ENCODE measurements around the gene CDK5RAP2. TPM values are rescaled to one million over a fixed set of nuclear protein-coding genes. Genes with fewer than 3 reads are reported as not detected.
"Not testable (repeated sequence)": the region's sequence is repeated elsewhere in the genome, so short reads cannot be mapped to it uniquely, and the experiment has no call there.

CDK5RAP2 gene
- total RNA-seq (10 to 100 TPM; 36.5 to 50.1 TPM), polyA plus RNA-seq (ENCODE audit: insufficient read length in 2 of 2) (10 to 100 TPM; 44.6 to 60.4 TPM)
- long read RNA-seq, donor 1, transcript CDK5RAP2-210 (4 exons, 549 nt) = major isoform, 6 of 16 reads
- long read RNA-seq, donor 1, partial matches to known transcripts = 6 of 16 reads
- long read RNA-seq, donor 1, other reads (novel, unspliced or antisense) = 0 of 16 reads
- long read RNA-seq, donor 2, full-length matches to known transcripts = 2 of 2 reads
- long read RNA-seq, donor 2, partial matches to known transcripts = 0 of 2 reads
- long read RNA-seq, donor 2, other reads (novel, unspliced or antisense) = 0 of 2 reads
- long read RNA-seq, donor 3, partial matches to known transcripts = 0 of 4 reads
- long read RNA-seq, donor 3, other reads (novel, unspliced or antisense) = 0 of 4 reads
- long read RNA-seq, donor 4, partial matches to known transcripts = 0 of 5 reads
- long read RNA-seq, donor 4, other reads (novel, unspliced or antisense) = 0 of 5 reads

GRCh38 chr9:120580051-120580896, at the start of gene CDK5RAP2:
Gene CDK5RAP2 (minus strand): TSS chr9:120580167. CDS start chr9:120579978, 189 bp downstream.
- peak within 1 kb of the TSS; percentile 29 for H3K27ac ChIP-seq (ENCODE audit: low read depth, low read length)
- 6% methylated on average over 31 of the region's 33 CpGs for WGBS (ENCODE audit: insufficient coverage)

GRCh38 chr9:120628925-120629497, 49.0 kb upstream of the CDK5RAP2 start:
- not testable (repeated sequence) for H3K27me3 ChIP-seq (ENCODE audit: control insufficient read depth, insufficient read depth, low read length); H3K4me3 ChIP-seq (ENCODE audit: low read depth, low read length); H3K9me3 ChIP-seq (ENCODE audit: control insufficient read depth, insufficient read depth, low read length); H3K36me3 ChIP-seq (ENCODE audit: control insufficient read depth, insufficient read depth, low read length); DNase-seq (ENCODE audit: low read depth in 4 of 6, low spot score in 6 of 6)
- Histone ChIP-seq H3K27ac (ENCODE audit: low read depth, low read length) (peak overlapping the region; percentile 67), H3K4me1 (ENCODE audit: control insufficient read depth, insufficient read depth, low read length) (peaks cover 11% of the 10 kb centered on the region)
- WGBS (ENCODE audit: insufficient coverage) = 100% methylated on average over 2 of the region's 3 CpGs

More at GRCh38 chr9:120580051-120580896, at the start of gene CDK5RAP2:
- H3K36me3 ChIP-seq (ENCODE audit: control insufficient read depth, insufficient read depth, low read length) = peaks cover 4% of the 10 kb centered on the region
- H3K4me1 ChIP-seq (ENCODE audit: control insufficient read depth, insufficient read depth, low read length) = peaks cover 20% of the 10 kb centered on the region
- H3K9me3 ChIP-seq (ENCODE audit: control insufficient read depth, insufficient read depth, low read length) = no peaks in the 10 kb centered on the region
- H3K27me3 ChIP-seq (ENCODE audit: control insufficient read depth, insufficient read depth, low read length) = no peaks in the 10 kb centered on the region
- H3K4me3 ChIP-seq (ENCODE audit: low read depth, low read length) = peak within 1 kb of the TSS; percentile 83
- peak; percentile 88 to 99 (median 94) for DNase-seq (ENCODE audit: low read depth in 4 of 6, low spot score in 6 of 6)

GRCh38 chr9:120628207-120628924, 48.4 kb upstream of the CDK5RAP2 start:
- Histone ChIP-seq H3K27ac (ENCODE audit: low read depth, low read length) (peak overlapping the region; percentile 67), H3K4me3 (ENCODE audit: low read depth, low read length) (no peak overlapping the region), H3K27me3 (ENCODE audit: control insufficient read depth, insufficient read depth, low read length) (no peaks in the 10 kb centered on the region), H3K36me3 (ENCODE audit: control insufficient read depth, insufficient read depth, low read length) (no peaks in the 10 kb centered on the region), H3K9me3 (ENCODE audit: control insufficient read depth, insufficient read depth, low read length) (peaks cover 1% of the 10 kb centered on the region), H3K4me1 (ENCODE audit: control insufficient read depth, insufficient read depth, low read length) (peaks cover 11% of the 10 kb centered on the region)
- DNase-seq (ENCODE audit: low read depth in 4 of 6, low spot score in 6 of 6) = no peak
- no CpG with 5 or more reads among the region's 4 CpGs for WGBS (ENCODE audit: insufficient coverage)

- Histone ChIP-seq H3K27me3 (ENCODE audit: control insufficient read depth, insufficient read depth, low read length) (no peaks in the 10 kb centered on the region), H3K36me3 (ENCODE audit: control insufficient read depth, insufficient read depth, low read length) (no peaks in the 10 kb centered on the region), H3K4me3 (ENCODE audit: low read depth, low read length) (no peak overlapping the region), H3K9me3 (ENCODE audit: control insufficient read depth, insufficient read depth, low read length) (no peaks in the 10 kb centered on the region), H3K27ac (ENCODE audit: low read depth, low read length) (peak overlapping the region; percentile 22), H3K4me1 (ENCODE audit: control insufficient read depth, insufficient read depth, low read length) (peaks cover 11% of the 10 kb centered on the region)
- DNase-seq (ENCODE audit: low read depth in 4 of 6, low spot score in 6 of 6) = no peak
- no CpG with 5 or more reads among the region's 2 CpGs for WGBS (ENCODE audit: insufficient coverage)
These were observed 47.1 kb upstream of the CDK5RAP2 start for GRCh38 chr9:120627073-120627472.

- Histone ChIP-seq H3K27me3 (ENCODE audit: control insufficient read depth, insufficient read depth, low read length) (no peaks in the 10 kb centered on the region), H3K4me1 (ENCODE audit: control insufficient read depth, insufficient read depth, low read length) (peaks cover 11% of the 10 kb centered on the region), H3K27ac (ENCODE audit: low read depth, low read length) (peak overlapping the region; percentile 50), H3K36me3 (ENCODE audit: control insufficient read depth, insufficient read depth, low read length) (no peaks in the 10 kb centered on the region), H3K4me3 (ENCODE audit: low read depth, low read length) (no peak overlapping the region), H3K9me3 (ENCODE audit: control insufficient read depth, insufficient read depth, low read length) (no peaks in the 10 kb centered on the region)
- DNase-seq (ENCODE audit: low read depth in 4 of 6, low spot score in 6 of 6) = no peak
- WGBS (ENCODE audit: insufficient coverage) = no CpG with 5 or more reads among the region's 1 CpG
These were observed 46.5 kb upstream of the CDK5RAP2 start for GRCh38 chr9:120626512-120626911.

GRCh38 chr9:120625222-120625621, 45.3 kb upstream of the CDK5RAP2 start:
- DNase-seq (ENCODE audit: low read depth in 4 of 6, low spot score in 6 of 6) = no peak
- no peak overlapping the region for H3K4me3 ChIP-seq (ENCODE audit: low read depth, low read length)
- peaks cover 11% of the 10 kb centered on the region for H3K4me1 ChIP-seq (ENCODE audit: control insufficient read depth, insufficient read depth, low read length)
- 84% methylated on average over 6 of the region's 6 CpGs for WGBS (ENCODE audit: insufficient coverage)
- no peaks in the 10 kb centered on the region for H3K9me3 ChIP-seq (ENCODE audit: control insufficient read depth, insufficient read depth, low read length)
- peak overlapping the region; percentile 4 for H3K27ac ChIP-seq (ENCODE audit: low read depth, low read length)
- no peaks in the 10 kb centered on the region for H3K36me3 ChIP-seq (ENCODE audit: control insufficient read depth, insufficient read depth, low read length)
- H3K27me3 ChIP-seq (ENCODE audit: control insufficient read depth, insufficient read depth, low read length) = no peaks in the 10 kb centered on the region

GRCh38 chr9:120622790-120623189, 42.8 kb upstream of the CDK5RAP2 start:
- Histone ChIP-seq H3K27me3 (ENCODE audit: control insufficient read depth, insufficient read depth, low read length) (no peaks in the 10 kb centered on the region), H3K36me3 (ENCODE audit: control insufficient read depth, insufficient read depth, low read length) (no peaks in the 10 kb centered on the region), H3K9me3 (ENCODE audit: control insufficient read depth, insufficient read depth, low read length) (no peaks in the 10 kb centered on the region), H3K4me3 (ENCODE audit: low read depth, low read length) (no peak overlapping the region), H3K4me1 (ENCODE audit: control insufficient read depth, insufficient read depth, low read length) (peaks cover 4% of the 10 kb centered on the region), H3K27ac (ENCODE audit: low read depth, low read length) (no peak overlapping the region)
- DNase-seq (ENCODE audit: low read depth in 4 of 6, low spot score in 6 of 6) = no peak

- WGBS (ENCODE audit: insufficient coverage) = no CpG with 5 or more reads among the region's 1 CpG
- no peaks in the 10 kb centered on the region for H3K4me1 ChIP-seq (ENCODE audit: control insufficient read depth, insufficient read depth, low read length)
- H3K4me3 ChIP-seq (ENCODE audit: low read depth, low read length) = no peak overlapping the region
- H3K36me3 ChIP-seq (ENCODE audit: control insufficient read depth, insufficient read depth, low read length) = no peaks in the 10 kb centered on the region
- H3K27me3 ChIP-seq (ENCODE audit: control insufficient read depth, insufficient read depth, low read length) = no peaks in the 10 kb centered on the region
- no peaks in the 10 kb centered on the region for H3K9me3 ChIP-seq (ENCODE audit: control insufficient read depth, insufficient read depth, low read length)
- no peak overlapping the region for H3K27ac ChIP-seq (ENCODE audit: low read depth, low read length)
- DNase-seq (ENCODE audit: low read depth in 4 of 6, low spot score in 6 of 6) = no peak
These were observed 42.0 kb upstream of the CDK5RAP2 start for GRCh38 chr9:120621941-120622340.
